Mesendoderm (in vitro differentiated cells): ENCODE results near the gene RHOB.
A peak's percentile ranks its signal among the peaks of the same experiment; 100 is the strongest.

Experiments
- DNase-seq: peaks from one replicate; pipeline ENCODE4 v3.0.0; 2013
- H2AK5ac ChIP-seq: 2 replicates; pipeline ENCODE4 v1.6.1; 2013; ENCODE audit warnings: low read length, inconsistent platforms
- H2BK120ac ChIP-seq: 2 replicates; pipeline ENCODE4 v1.6.1; 2013; ENCODE audit warnings: low read depth, mild to moderate bottlenecking, low read length, moderate library complexity, mixed read lengths
- H2BK15ac ChIP-seq: replicated peaks from 2 replicates; pipeline ENCODE4 v1.6.1; 2013; ENCODE audit warnings: low read depth, mild to moderate bottlenecking, moderate library complexity
- H2BK5ac ChIP-seq: 2 replicates; pipeline ENCODE4 v1.6.1; 2013; ENCODE audit warnings: low read length, inconsistent platforms
- H3K18ac ChIP-seq: 2 replicates; pipeline ENCODE4 v1.6.1; 2013; ENCODE audit warnings: mild to moderate bottlenecking, low read length, mixed read lengths
- H3K23ac ChIP-seq: one replicate; pipeline ENCODE4 v1.6.1; 2013; ENCODE audit warnings: low read length
- H3K27ac ChIP-seq: 2 replicates; pipeline ENCODE4 v1.5.1; 2013; ENCODE audit warnings: low read depth, mild to moderate bottlenecking, inconsistent platforms, low read length, moderate library complexity
- H3K27me3 ChIP-seq: 2 replicates; pipeline ENCODE4 v1.6.1; 2013; ENCODE audit warnings: low read length, control low read depth, mild to moderate bottlenecking, inconsistent platforms; ENCODE audit not compliant: insufficient read depth, poor library complexity
- H3K36me3 ChIP-seq: 2 replicates; pipeline ENCODE4 v1.6.1; 2013; ENCODE audit warnings: low read length, inconsistent platforms; ENCODE audit not compliant: control insufficient read depth, insufficient read depth
- H3K4ac ChIP-seq: one replicate; pipeline ENCODE4 v1.6.1; 2013; ENCODE audit warnings: low read depth, mild to moderate bottlenecking, low read length, moderate library complexity
- H3K4me1 ChIP-seq: 2 replicates; pipeline ENCODE4 v1.6.1; 2013; ENCODE audit warnings: low read depth, low read length, inconsistent platforms; ENCODE audit not compliant: control insufficient read depth
- H3K4me2 ChIP-seq: 2 replicates; pipeline ENCODE4 v1.6.1; 2013; ENCODE audit warnings: low read length
- H3K4me3 ChIP-seq: 2 replicates; pipeline ENCODE4 v1.5.1; 2013; ENCODE audit warnings: mild to moderate bottlenecking, low read length
- H3K56ac ChIP-seq: one replicate; pipeline ENCODE4 v1.6.1; 2013; ENCODE audit warnings: low read length
- H3K79me1 ChIP-seq: 2 replicates; pipeline ENCODE4 v1.6.1; 2013; ENCODE audit warnings: low read length, inconsistent platforms
- H3K79me2 ChIP-seq: 2 replicates; pipeline ENCODE4 v1.6.1; 2013; ENCODE audit warnings: mild to moderate bottlenecking, low read length; ENCODE audit not compliant: control insufficient read depth, insufficient read depth
- H3K9ac ChIP-seq: 2 replicates; pipeline ENCODE4 v1.6.1; 2013; ENCODE audit warnings: low read length, inconsistent platforms
- H4K5ac ChIP-seq: one replicate; pipeline ENCODE4 v1.6.1; 2013; ENCODE audit warnings: low read length
- H4K8ac ChIP-seq: one replicate; pipeline ENCODE4 v1.6.1; 2013; ENCODE audit warnings: low read depth, mild to moderate bottlenecking, control low read depth, low read length, moderate library complexity
- WGBS: extraction: QIAGEN DNeasy Blood & Tissue Kit; methylation state at CpG from one replicate; pipeline ENCODE4 v1.1.7; 2013; ENCODE audit warnings: low lambda C conversion rate, missing lambda C conversion rate; ENCODE audit not compliant: insufficient coverage; ENCODE audit errors: extremely low coverage; 5-methylcytosine and 5-hydroxymethylcytosine counted together

The RHOB gene

DNA sequence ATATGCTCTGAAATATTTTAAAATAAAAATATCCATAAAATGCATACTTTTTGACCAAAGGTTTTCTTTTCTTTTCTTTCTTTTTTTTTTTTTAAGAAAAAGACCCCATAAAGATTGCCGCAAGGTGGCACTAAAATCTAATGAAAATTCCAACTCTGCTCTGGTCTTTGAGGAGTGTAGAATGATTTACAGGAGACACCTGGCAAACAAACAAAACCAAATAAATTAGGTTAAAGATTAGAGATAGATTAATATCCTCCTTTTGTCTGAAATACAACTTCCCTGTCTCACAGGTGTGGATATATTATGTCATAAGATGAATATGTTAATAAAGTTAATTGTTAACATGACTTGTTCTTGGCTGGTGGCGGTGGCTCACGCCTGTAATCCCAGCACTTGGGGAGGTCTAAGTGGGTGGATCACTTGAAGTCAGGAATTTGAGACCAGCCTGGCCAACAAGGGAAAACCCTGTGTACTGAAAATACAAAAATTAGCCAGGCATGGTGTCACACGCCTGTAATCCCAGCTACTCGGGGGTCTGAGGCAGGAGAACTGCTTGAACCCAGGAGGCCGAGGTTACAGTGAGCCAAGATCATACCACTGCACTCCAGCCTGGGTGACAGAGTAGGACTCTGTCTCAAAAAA is 3.5 kb upstream of the RHOB start:
- no peaks in the 10 kb centered on the region for H3K4me1 ChIP-seq
- peak; percentile 72 for DNase-seq
- H3K9ac ChIP-seq: no peak overlapping the region
- no peak overlapping the region for H3K27ac ChIP-seq
- H3K27me3 ChIP-seq: no peaks in the 10 kb centered on the region
- no peak overlapping the region for H3K56ac ChIP-seq
- H3K79me2 ChIP-seq: peaks cover 14% of the 10 kb centered on the region
- no peak overlapping the region for H2BK120ac ChIP-seq
- no peak overlapping the region for H4K5ac ChIP-seq
- no peak overlapping the region for H3K4me2 ChIP-seq
- WGBS: no CpG with 5 or more reads among the region's 6 CpGs
- H3K36me3 ChIP-seq: no peaks in the 10 kb centered on the region
- H2AK5ac ChIP-seq: no peak overlapping the region
- no peak overlapping the region for H3K4ac ChIP-seq
- no peak overlapping the region for H2BK5ac ChIP-seq
- H2BK15ac ChIP-seq: no peak overlapping the region
- H3K4me3 ChIP-seq: no peak overlapping the region
- no peak overlapping the region for H3K18ac ChIP-seq
- no peak overlapping the region for H4K8ac ChIP-seq
- no peak overlapping the region for H3K23ac ChIP-seq
- H3K79me1 ChIP-seq: no peaks in the 10 kb centered on the region

DNA sequence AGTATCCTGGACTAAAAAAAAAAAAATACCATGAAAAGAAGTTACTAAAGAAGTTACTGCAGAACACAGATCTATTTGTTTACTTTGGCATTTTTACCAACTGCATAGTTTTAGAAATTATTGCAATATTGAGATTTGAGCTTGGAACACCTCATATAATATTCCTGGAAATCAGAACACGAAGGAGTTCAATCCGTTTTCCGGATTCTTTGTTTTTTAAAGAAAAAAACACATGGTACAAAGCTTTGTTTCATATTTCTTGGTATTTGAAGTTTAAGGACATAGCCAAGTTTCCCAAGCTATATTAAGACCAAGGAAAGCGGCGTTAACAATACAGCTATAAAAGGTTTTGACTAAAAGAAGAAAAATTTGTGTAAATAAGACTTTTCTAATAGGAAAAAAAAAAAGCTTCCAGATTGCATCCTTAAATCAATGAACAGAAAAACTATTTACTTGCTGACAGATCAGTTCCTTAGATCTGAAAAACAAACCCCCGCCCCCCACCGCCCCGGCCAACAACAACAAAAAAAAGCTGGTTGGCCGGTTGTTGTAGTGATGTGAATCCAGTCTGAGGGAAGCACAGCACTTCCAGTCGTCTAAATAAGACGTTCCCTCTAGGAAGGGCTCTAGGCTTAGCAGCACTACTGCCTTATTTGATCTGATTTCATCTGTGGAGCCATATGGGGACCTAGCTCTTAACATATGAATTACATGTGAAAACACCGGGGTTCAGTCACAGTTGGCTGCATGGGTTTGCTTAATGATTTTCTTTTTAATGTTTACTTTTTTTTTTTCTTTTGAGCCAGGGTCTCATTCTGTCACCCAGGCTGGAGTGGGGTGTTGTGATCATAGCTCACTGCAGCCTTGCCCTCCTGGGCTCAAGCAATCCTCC is 2.5 kb upstream of the RHOB start:
- peak; percentile 64 for DNase-seq
- no CpG with 5 or more reads among the region's 12 CpGs for WGBS

GRCh38 chr2:20444993-20445910 is 1.6 kb upstream of the RHOB start:
- DNase-seq: peak; percentile 74
- peak overlapping the region; percentile 57 for H3K56ac ChIP-seq
- no peak overlapping the region for H4K8ac ChIP-seq
- no peak overlapping the region for H3K18ac ChIP-seq
- H3K27me3 ChIP-seq: no peaks in the 10 kb centered on the region
- no peak overlapping the region for H2BK15ac ChIP-seq
- H3K4ac ChIP-seq: no peak overlapping the region
- H3K27ac ChIP-seq: no peak overlapping the region
- peaks cover 2% of the 10 kb centered on the region for H3K4me1 ChIP-seq
- no peaks in the 10 kb centered on the region for H3K79me1 ChIP-seq
- no peak overlapping the region for H3K4me2 ChIP-seq
- peak overlapping the region; percentile 13 for H3K9ac ChIP-seq
- peaks cover 19% of the 10 kb centered on the region for H3K79me2 ChIP-seq
- no peak overlapping the region for H2BK5ac ChIP-seq
- H2BK120ac ChIP-seq: no peak overlapping the region
- H3K4me3 ChIP-seq: no peak overlapping the region
- WGBS: no CpG with 5 or more reads among the region's 24 CpGs
- no peak overlapping the region for H3K23ac ChIP-seq
- no peak overlapping the region for H4K5ac ChIP-seq
- H3K36me3 ChIP-seq: no peaks in the 10 kb centered on the region
- no peak overlapping the region for H2AK5ac ChIP-seq

More for the DNA sequence above, 2.5 kb upstream of the RHOB start:
- Histone ChIP-seq H3K23ac (no peak overlapping the region), H3K79me1 (no peaks in the 10 kb centered on the region), H3K18ac (no peak overlapping the region), H3K9ac (no peak overlapping the region), H3K4ac (no peak overlapping the region), H3K4me3 (no peak overlapping the region), H3K56ac (peak overlapping the region; percentile 57), H2BK5ac (no peak overlapping the region), H4K8ac (no peak overlapping the region), H3K27me3 (no peaks in the 10 kb centered on the region), H3K4me1 (no peaks in the 10 kb centered on the region), H2BK15ac (no peak overlapping the region), H3K4me2 (no peak overlapping the region), H2AK5ac (no peak overlapping the region), H3K27ac (no peak overlapping the region), H4K5ac (no peak overlapping the region), H2BK120ac (no peak overlapping the region), H3K36me3 (no peaks in the 10 kb centered on the region), H3K79me2 (peaks cover 19% of the 10 kb centered on the region)

DNA sequence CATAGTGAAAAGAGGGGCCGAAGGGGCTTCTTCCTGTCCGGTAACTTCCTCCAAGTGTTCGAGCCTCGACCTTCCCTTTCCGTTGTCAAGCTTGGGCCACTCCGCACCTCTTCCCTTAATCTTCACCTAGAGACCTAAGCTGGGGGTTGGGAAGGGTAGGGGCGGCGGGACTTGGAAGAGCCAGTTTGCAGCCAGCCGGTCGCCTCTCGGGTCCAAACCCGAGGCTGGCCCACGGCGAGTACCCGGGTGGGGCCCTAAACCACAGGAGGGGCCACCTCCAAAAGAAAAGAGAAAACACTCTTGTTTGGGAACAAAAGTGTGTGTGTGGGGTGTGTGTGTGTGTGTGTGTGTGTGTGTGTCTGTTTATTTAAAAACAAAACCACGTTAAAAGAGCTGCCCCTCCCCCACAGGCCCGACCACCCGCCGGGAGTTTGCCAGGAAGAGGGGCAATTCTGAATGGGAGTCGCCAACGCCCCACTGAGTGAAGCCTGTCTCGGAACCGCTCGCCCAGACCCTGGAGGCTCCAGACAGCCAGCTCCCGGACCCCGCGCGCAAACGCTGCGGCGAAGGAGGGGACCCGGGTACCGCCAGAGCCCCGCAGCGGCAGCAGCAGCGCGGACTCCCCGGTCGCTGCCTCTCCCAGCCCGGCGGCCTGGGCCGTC is 488 bp upstream of the RHOB start:
- H3K4ac ChIP-seq: peak overlapping the region; percentile 46
- H2BK15ac ChIP-seq: no peak overlapping the region
- no peaks in the 10 kb centered on the region for H3K36me3 ChIP-seq
- peak overlapping the region; percentile 81 for H2BK5ac ChIP-seq
- no peaks in the 10 kb centered on the region for H3K79me1 ChIP-seq
- H3K4me1 ChIP-seq: peaks cover 5% of the 10 kb centered on the region
- H3K79me2 ChIP-seq: peaks cover 19% of the 10 kb centered on the region
- WGBS: no CpG with 5 or more reads among the region's 42 CpGs
- peak overlapping the region; percentile 64 for H2BK120ac ChIP-seq
- H4K8ac ChIP-seq: peak overlapping the region; percentile 83
- H3K4me3 ChIP-seq: peak overlapping the region; percentile 48
- H3K23ac ChIP-seq: peak overlapping the region; percentile 83
- peak overlapping the region; percentile 75 for H3K27ac ChIP-seq
- no peak overlapping the region for H4K5ac ChIP-seq
- DNase-seq: peak; percentile 70
- peak overlapping the region; percentile 83 for H3K56ac ChIP-seq
- peak overlapping the region; percentile 82 for H3K9ac ChIP-seq
- H3K18ac ChIP-seq: peak overlapping the region; percentile 94
- H3K4me2 ChIP-seq: peak overlapping the region; percentile 59
- no peaks in the 10 kb centered on the region for H3K27me3 ChIP-seq
- H2AK5ac ChIP-seq: no peak overlapping the region
